WI38 (cell line): ENCODE data around the gene EIF4ENIF1.
"Not testable (repeated sequence)": the region's sequence is repeated elsewhere in the genome, so short reads cannot be mapped to it uniquely, and the experiment has no call there.

Experiments
- H3K4me3 ChIP-seq: 2 replicates; pipeline ENCODE4 v1.5.1; 2011; ENCODE audit warnings: low read depth, mild to moderate bottlenecking, control low read depth, low read length
- TF ChIP-seq, protein P1 (sequence below): IDR thresholded peaks from 2 replicates; pipeline ENCODE4 v1.5.1; 2012; ENCODE audit warnings: low read depth, mild to moderate bottlenecking, control low read depth, low read length

Gene EIF4ENIF1

GRCh38 chr22:31497148-31497938 is 7.7 kb upstream of the EIF4ENIF1 start:
- H3K4me3 ChIP-seq: peak overlapping the region; percentile 77
- TF ChIP-seq, protein P1, sequence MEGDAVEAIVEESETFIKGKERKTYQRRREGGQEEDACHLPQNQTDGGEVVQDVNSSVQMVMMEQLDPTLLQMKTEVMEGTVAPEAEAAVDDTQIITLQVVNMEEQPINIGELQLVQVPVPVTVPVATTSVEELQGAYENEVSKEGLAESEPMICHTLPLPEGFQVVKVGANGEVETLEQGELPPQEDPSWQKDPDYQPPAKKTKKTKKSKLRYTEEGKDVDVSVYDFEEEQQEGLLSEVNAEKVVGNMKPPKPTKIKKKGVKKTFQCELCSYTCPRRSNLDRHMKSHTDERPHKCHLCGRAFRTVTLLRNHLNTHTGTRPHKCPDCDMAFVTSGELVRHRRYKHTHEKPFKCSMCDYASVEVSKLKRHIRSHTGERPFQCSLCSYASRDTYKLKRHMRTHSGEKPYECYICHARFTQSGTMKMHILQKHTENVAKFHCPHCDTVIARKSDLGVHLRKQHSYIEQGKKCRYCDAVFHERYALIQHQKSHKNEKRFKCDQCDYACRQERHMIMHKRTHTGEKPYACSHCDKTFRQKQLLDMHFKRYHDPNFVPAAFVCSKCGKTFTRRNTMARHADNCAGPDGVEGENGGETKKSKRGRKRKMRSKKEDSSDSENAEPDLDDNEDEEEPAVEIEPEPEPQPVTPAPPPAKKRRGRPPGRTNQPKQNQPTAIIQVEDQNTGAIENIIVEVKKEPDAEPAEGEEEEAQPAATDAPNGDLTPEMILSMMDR: no peak

DNA sequence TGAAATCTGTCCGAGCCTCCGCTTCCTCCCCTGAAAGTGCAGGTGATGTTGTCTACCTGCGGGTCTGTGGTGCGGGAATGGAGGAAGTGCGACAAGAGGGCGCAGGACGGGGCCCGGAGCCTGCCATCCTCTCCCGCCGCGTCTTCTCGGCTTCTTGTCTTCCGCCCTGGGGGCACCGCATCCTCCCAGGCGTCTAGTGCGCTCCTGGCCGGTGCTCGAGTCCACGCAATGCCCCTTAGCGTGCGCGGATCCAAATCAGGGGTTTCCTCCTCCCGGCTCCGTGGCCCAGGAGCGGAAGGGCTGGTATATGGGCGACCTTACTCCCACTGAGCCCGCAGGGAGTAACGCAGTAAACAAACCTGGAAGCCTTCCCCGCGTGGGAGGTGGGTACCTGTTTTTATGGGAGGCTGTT is 7.1 kb upstream of the EIF4ENIF1 start:
- H3K4me3 ChIP-seq: peak overlapping the region; percentile 77
- TF ChIP-seq, protein P1: no peak

DNA sequence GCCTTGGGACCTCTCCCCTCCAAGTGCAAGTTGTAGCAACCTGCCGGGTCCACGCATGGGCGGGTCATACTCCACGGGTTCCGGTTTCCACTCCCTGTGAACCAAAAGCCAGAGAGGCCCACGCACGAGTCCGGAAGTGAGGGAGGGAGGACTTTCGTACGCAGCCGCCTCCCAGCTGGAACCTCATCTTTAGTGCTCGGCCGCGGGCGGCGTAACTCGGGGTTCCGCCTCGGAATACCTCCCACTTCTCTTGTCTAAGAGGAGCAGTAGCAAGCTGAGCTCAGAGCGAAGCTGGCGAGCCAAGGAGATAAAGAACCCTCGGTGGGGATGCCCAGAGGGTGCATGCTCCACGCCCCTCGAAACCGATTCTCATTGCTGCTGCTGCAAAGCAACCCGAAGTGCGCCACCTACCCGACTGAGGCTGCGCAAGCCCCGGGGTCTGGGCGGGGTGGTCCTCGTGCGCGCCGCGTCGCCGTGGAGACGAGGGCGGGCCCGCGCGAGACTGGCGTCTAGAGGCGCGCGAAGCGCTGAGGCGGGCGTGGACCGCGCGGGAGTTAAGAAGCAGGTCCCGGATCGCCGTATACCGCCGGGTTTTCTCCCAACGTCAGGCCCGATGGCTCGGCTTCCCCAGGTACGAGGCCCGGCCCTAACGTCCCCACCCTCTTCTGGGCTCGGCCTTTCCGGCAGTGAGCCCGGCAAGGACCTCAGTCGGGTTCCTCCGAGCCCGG is 6.5 kb upstream of the EIF4ENIF1 start, which contains the start of gene SFI1:
TSS of gene SFI1 (plus strand) at position 530 of the 728 bp plus-strand sequence. CDS start 11,749 bp downstream, outside the sequence.
- TF ChIP-seq, protein P1: peak; percentile 16; the same call in 1 of the 2 replicates
- H3K4me3 ChIP-seq: peak within 1 kb of the TSS; percentile 77

GRCh38 chr22:31495343-31495742 is 5.7 kb upstream of the EIF4ENIF1 start:
- H3K4me3 ChIP-seq: peak overlapping the region; percentile 77
- TF ChIP-seq, protein P1: no peak

DNA sequence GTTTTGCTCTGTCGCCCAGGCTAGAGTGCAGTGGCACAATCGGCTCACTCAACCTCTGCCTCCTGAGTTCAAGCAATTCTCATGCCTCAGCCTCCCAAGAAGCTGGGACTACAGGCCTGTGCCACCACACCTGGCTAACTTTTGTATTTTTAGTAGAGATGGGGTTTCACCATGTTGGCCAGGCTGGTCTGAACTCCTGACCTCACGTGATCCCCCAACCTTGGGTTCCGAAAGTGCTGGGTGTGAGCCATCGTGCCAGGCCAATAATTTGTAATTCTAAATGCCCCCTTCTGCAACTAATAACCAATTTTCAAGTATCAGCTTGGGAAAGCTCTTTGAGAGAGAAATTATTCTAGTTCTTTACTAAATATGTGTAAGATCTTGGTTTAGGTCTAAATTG is 3.7 kb upstream of the EIF4ENIF1 start:
- H3K4me3 ChIP-seq: not testable (repeated sequence)

DNA sequence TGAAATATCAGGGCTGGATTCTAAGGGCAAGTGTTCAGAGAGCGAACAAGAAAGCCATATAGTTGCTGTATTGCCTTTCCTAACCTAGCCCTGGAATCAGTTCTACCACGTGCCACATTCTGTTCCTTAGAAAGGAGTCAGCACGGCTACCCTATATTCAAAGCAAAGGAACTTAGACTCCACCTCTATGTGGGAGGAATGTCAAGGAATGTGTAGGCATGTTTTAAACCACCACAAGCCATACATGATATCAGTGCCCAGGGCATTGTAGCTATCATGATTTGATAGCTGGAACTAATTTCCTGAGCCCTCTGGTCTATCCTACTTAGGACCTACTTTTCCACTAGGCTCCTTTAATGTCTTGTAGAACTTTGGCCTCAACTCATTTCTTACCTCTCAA is 2.5 kb upstream of the EIF4ENIF1 start:
- H3K4me3 ChIP-seq: no peak overlapping the region
- TF ChIP-seq, protein P1: no peak

DNA sequence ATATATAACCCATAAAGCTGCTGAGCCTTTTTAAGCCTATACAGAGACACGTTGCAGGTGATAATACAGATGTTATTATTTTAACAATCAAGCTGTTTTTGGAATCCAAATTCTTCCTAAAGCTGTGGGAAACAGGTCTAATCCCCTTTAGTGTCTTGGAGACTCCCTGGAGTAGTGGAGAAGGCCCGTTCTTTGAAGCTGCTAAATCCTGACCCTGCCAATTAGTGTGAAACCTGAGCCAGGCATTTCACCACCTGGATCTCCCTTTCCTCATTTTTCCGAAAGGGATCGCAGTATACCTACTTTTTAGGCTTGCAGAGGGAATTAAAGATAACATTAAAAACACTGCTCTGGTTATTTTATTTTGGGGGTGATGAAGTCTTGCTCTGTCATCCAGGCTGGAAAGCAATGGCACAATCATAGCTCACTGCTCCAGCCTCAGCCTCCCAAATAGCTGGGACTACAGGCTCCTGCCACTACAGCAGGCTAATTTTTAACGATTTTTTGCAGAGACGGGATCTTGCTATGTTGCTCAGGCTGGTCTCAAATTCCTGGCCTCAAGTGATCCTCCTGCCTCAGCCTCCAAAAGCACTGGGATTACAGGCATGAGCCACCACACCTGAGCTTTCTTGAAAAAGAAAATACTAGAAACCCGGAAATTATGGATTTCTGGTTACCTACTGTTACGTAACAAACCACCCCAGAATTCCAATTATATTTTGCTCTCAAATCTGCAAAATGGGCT is 1.7 kb upstream of the EIF4ENIF1 start:
- TF ChIP-seq, protein P1: no peak
- peak overlapping the region; percentile 73 for H3K4me3 ChIP-seq
